Muscle of arm (tissue), 12 donors: ENCODE measurements around the gene OSBPL10. TPM values are rescaled to one million over a fixed set of nuclear protein-coding genes. Genes with fewer than 3 reads are reported as not detected.
"Not testable (repeated sequence)": the region's sequence is repeated elsewhere in the genome, so short reads cannot be mapped to it uniquely, and the experiment has no call there.

Source experiments
- DNase-seq: peaks from one replicate; pipeline ENCODE4 v3.0.0-alpha.2; 2013
- polyA plus RNA-seq, 12 donors: library from polyadenylated mRNA; unstranded; fragments of 120-200 nt; gene quantifications; one replicate each; pipeline ENCODE4 v1.2.1, GENCODE V29; 2013; ENCODE audit not compliant: insufficient read length in 12 of 12

The OSBPL10 gene
- polyA plus RNA-seq, 12 donors: 5.8 to 21.4 (median 11.3) TPM; not detected in 1

GRCh38 chr3:31704591-31705179, 276.4 kb downstream of the OSBPL10 start:
- DNase-seq: peak; percentile 38

GRCh38 chr3:31704156-31704555, 276.9 kb downstream of the OSBPL10 start:
- no peak for DNase-seq

- no peak for DNase-seq
Observed at GRCh38 chr3:31701286-31701685, 279.8 kb downstream of the OSBPL10 start.

GRCh38 chr3:31699309-31699953, 281.6 kb downstream of the OSBPL10 start:
- DNase-seq: no peak

- no peak for DNase-seq
Observed at GRCh38 chr3:31696815-31697548, 284.1 kb downstream of the OSBPL10 start.

GRCh38 chr3:31696009-31696297, 285.1 kb downstream of the OSBPL10 start:
- DNase-seq: no peak

- no peak for DNase-seq
Observed at GRCh38 chr3:31695280-31696008, 285.6 kb downstream of the OSBPL10 start.

- DNase-seq: no peak
Observed at GRCh38 chr3:31693346-31693745, 287.7 kb downstream of the OSBPL10 start.

GRCh38 chr3:31692751-31693150, 288.3 kb downstream of the OSBPL10 start:
- no peak for DNase-seq

- no peak for DNase-seq
Observed at GRCh38 chr3:31690771-31691170, 290.3 kb downstream of the OSBPL10 start.

GRCh38 chr3:31689523-31689922, 291.5 kb downstream of the OSBPL10 start:
- DNase-seq: not testable (repeated sequence)

GRCh38 chr3:31688984-31689383, 292.1 kb downstream of the OSBPL10 start:
- no peak for DNase-seq

GRCh38 chr3:31687020-31687802, 293.9 kb downstream of the OSBPL10 start:
- no peak for DNase-seq

GRCh38 chr3:31680072-31680870, 300.8 kb downstream of the OSBPL10 start:
- DNase-seq: no peak

GRCh38 chr3:31676556-31676955, 304.5 kb downstream of the OSBPL10 start:
- no peak for DNase-seq

GRCh38 chr3:31673950-31674349, 307.1 kb downstream of the OSBPL10 start:
- no peak for DNase-seq

GRCh38 chr3:31671976-31672375, 309.1 kb downstream of the OSBPL10 start:
- DNase-seq: no peak

- DNase-seq: no peak
Observed at GRCh38 chr3:31671451-31671850, 309.6 kb downstream of the OSBPL10 start.

- DNase-seq: no peak
Observed at GRCh38 chr3:31670722-31671121, 310.3 kb downstream of the OSBPL10 start.

- no peak for DNase-seq
Observed at GRCh38 chr3:31670136-31670535, 310.9 kb downstream of the OSBPL10 start.

- no peak for DNase-seq
Observed at GRCh38 chr3:31668242-31668641, 312.8 kb downstream of the OSBPL10 start.
